Esophagus squamous epithelium (tissue), 4 donors: ENCODE data around the gene PRKAR1B.

Experiments used
- CTCF ChIP-seq, 6 experiments: fragments of 450-650 bp in 4 of 6; fragments of 200-600 bp in 2 of 6; sonication (generic) in 2 of 6; IDR thresholded peaks; one replicate each; pipeline ENCODE4 v1.5.1; 2016 to 2019; ENCODE audit warnings: antibody characterized with exemption in 6 of 6, mild to moderate bottlenecking in 4 of 6, moderate library complexity in 4 of 6
- POLR2A ChIP-seq, 4 donors: fragments of 450-650 bp; IDR thresholded peaks; one replicate each; pipeline ENCODE4 v1.6.1; 2017; ENCODE audit warnings: antibody characterized with exemption in 4 of 4, mild to moderate bottlenecking in 4 of 4, moderate library complexity in 3 of 4

GRCh38 chr7:576524-577277 lies 150.4 kb downstream of the PRKAR1B start:
- TF ChIP-seq CTCF (IDR thresholded peaks at IDR 0.05) = no peak
- TF ChIP-seq POLR2A (IDR thresholded peaks at IDR 0.05) = no peak
